ENCODE results near the gene GPR89A.
A peak's percentile ranks its signal among the peaks of the same experiment; 100 is the strongest.
"Not testable (repeated sequence)": the region's sequence is repeated elsewhere in the genome, so short reads cannot be mapped to it uniquely, and the experiment has no call there.

Gene GPR89A
- 10.1 reads per million, percentile 32 among the genes with 10 or more reads in this experiment for total RNA-seq

GRCh38 chr1:145607833-145608733 lies at the start of gene GPR89A:
Gene GPR89A, plus strand, starts transcription at chr1:145607988. Its CDS starts 146 bp downstream, at chr1:145608134.
- DNase-seq = peak; percentile 93

GRCh38 chr1:145586820-145587219 lies 21.0 kb upstream of the GPR89A start:
- DNase-seq = not testable (repeated sequence)

- peak; percentile 12 for DNase-seq
Measured at GRCh38 chr1:145590806-145591205, 17.0 kb upstream of the GPR89A start.

- DNase-seq = not testable (repeated sequence)
Measured at GRCh38 chr1:145592347-145592746, 15.4 kb upstream of the GPR89A start.

GRCh38 chr1:145595421-145595820 lies 12.4 kb upstream of the GPR89A start:
- not testable (repeated sequence) for DNase-seq

- not testable (repeated sequence) for DNase-seq
Measured at GRCh38 chr1:145596236-145596635, 11.6 kb upstream of the GPR89A start.

- DNase-seq = not testable (repeated sequence)
Measured at GRCh38 chr1:145599426-145599825, 8.4 kb upstream of the GPR89A start.

GRCh38 chr1:145601593-145601992 lies 6.2 kb upstream of the GPR89A start:
- DNase-seq = no peak

- not testable (repeated sequence) for DNase-seq
Measured at GRCh38 chr1:145606840-145607239, 948 bp upstream of the GPR89A start.

GRCh38 chr1:145607289-145607688 lies 499 bp upstream of the GPR89A start:
- not testable (repeated sequence) for DNase-seq

- DNase-seq = not testable (repeated sequence)
Measured at GRCh38 chr1:145610744-145611143, 3.0 kb downstream of the GPR89A start.

GRCh38 chr1:145620073-145620472 lies 12.3 kb downstream of the GPR89A start:
- not testable (repeated sequence) for DNase-seq

- not testable (repeated sequence) for DNase-seq
Measured at GRCh38 chr1:145622177-145622576, 14.4 kb downstream of the GPR89A start.

- DNase-seq = not testable (repeated sequence)
Measured at GRCh38 chr1:145636237-145636636, 28.4 kb downstream of the GPR89A start.

GRCh38 chr1:145641886-145642285 lies 34.1 kb downstream of the GPR89A start:
- DNase-seq = not testable (repeated sequence)

- DNase-seq = not testable (repeated sequence)
Measured at GRCh38 chr1:145643990-145644389, 36.2 kb downstream of the GPR89A start.

GRCh38 chr1:145656245-145656943 lies 48.6 kb downstream of the GPR89A start:
- DNase-seq = not testable (repeated sequence)

- DNase-seq = not testable (repeated sequence)
Measured at GRCh38 chr1:145662502-145662901, 54.7 kb downstream of the GPR89A start.

GRCh38 chr1:145665015-145665414 lies 57.2 kb downstream of the GPR89A start:
- not testable (repeated sequence) for DNase-seq

GRCh38 chr1:145670995-145671745 lies 63.4 kb downstream of the GPR89A start:
- not testable (repeated sequence) for DNase-seq

GRCh38 chr1:145673217-145673616 lies 65.4 kb downstream of the GPR89A start:
- not testable (repeated sequence) for DNase-seq

- not testable (repeated sequence) for DNase-seq
Measured at GRCh38 chr1:145684858-145685257, 77.1 kb downstream of the GPR89A start.

GRCh38 chr1:145686078-145686477 lies 78.3 kb downstream of the GPR89A start:
- not testable (repeated sequence) for DNase-seq

Data from effector CD4-positive, alpha-beta T cell (primary cell).